Fibroblast of skin of scalp (primary cell): ENCODE measurements around the gene PDE4B.

ENCODE experiments used
- DNase-seq: peaks from one replicate; pipeline ENCODE4 v3.0.0-alpha.2; 2013

The PDE4B gene

DNA sequence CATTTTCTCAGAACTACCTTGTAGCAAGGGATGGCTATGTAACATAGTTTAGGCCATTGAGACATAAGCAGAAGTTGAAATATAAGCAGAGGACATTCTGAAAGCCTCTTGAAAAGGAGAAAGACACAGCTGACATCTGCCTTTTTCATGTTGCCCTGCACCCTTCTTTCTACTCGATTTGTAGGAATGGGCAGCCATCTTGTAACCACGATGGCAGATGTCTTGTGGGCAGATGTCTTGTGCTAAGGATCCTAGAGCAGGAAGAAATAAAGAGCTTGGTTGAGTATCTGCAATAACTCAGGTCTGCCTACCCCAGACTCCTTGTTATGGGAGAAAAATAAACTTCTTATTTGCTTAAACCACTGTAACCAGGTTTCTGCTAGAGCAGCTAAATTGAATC is 351.0 kb downstream of the PDE4B start:
- DNase-seq, result no peak

- DNase-seq, result no peak
Measured at GRCh38 chr1:66147226-66147835, 354.6 kb downstream of the PDE4B start.

GRCh38 chr1:66152034-66152433 is 359.3 kb downstream of the PDE4B start:
- DNase-seq, result no peak

GRCh38 chr1:66154394-66154793 is 361.7 kb downstream of the PDE4B start:
- no peak for DNase-seq

DNA sequence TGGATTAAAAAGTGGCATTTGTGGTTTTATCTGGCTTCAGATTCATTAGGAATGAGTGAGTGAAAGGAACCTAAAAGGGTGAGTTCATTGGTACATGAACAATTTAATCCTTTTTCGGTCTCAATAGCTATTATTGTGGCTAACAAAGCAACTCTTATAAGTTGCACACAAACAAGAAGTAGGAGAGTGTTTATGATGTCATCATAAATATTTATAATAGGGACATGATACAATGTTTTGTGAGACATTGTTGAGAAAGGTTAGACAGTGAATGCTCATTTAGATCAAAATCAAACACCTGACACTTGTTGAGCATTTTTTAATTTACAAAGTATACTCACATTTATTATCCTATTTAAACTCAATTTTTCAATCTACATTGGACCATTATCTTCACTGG is 363.4 kb downstream of the PDE4B start:
- DNase-seq, result no peak

DNA sequence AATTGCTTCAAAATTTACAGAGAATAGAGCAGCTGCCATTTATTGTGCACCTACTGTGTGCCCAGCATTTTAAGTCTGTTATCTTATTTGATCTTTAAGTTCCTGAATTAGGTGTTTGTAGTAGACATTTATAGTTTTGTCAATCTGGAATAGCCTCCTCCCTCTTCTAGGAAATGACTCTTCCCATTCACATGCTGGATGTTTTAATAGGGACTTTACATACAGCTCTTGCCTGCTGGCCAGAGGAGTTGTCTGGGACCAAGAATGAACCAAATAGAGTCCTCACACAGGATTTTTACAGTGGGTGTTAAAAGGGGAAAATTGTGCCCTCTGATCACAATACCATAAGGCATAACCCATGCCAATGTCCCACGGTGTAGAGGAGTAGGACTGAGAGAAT is 367.1 kb downstream of the PDE4B start:
- DNase-seq, result no peak

GRCh38 chr1:66160719-66161118 is 368.0 kb downstream of the PDE4B start:
- DNase-seq, result no peak

GRCh38 chr1:66166753-66167152 is 374.1 kb downstream of the PDE4B start:
- no peak for DNase-seq

- DNase-seq, result no peak
Measured at GRCh38 chr1:66167267-66167666, 374.6 kb downstream of the PDE4B start.

DNA sequence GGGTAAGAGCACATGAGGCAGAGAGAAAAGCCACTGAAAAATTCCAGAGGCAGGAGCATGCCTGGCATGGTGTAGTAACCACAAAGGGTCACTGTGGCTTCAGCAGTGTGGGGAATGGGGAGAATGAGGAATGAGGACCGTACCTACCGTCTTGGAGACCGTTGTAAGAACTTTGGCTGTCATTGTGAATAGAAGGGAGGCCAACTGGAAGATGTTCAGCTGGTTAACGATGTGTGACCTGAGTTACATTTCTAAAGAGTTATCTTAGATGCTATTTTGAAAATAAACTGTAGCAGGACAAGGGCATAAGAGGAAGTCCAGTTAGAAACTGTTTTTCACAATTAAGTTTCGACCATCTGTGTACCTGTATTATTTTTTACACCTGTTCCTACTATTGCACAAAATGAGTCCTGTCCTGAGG is 375.8 kb downstream of the PDE4B start:
- no peak for DNase-seq

DNA sequence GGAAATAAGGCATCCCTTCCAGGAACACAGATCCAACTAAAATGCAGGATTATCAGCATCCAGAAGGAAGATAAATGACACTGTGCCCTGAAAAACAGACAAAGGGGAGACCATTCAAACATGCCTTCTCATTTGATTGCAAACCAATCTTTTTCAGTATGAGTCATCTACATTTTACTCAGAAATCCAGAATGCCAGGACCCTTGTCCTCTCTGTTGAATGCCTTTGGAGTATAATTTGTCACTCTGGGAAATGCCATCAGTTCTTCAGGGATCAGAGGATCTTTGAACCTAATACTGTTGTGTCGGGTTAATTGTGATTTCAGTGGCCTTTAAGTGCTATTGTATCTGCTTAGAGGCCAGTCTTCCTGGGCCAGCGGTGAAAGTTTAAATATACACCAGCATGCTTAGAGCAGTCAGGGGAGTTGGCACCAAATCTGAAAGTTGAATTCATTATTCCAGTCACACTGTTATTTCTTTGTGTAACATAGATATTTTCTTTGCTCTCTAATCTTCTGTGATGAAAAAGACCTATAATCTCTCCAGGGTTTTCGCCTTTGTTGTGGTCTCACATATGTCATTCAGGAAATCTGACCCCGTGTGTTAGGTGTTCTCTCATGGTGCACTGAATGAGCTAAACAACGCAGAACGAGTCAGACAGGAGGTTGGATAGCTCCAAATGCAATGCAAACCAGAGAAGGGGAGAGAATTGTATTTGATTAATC is 376.4 kb downstream of the PDE4B start:
- DNase-seq, result no peak

GRCh38 chr1:66172272-66172671 is 379.6 kb downstream of the PDE4B start:
- DNase-seq, result no peak

- no peak for DNase-seq
Measured at GRCh38 chr1:66175098-66175497, 382.4 kb downstream of the PDE4B start.

DNA sequence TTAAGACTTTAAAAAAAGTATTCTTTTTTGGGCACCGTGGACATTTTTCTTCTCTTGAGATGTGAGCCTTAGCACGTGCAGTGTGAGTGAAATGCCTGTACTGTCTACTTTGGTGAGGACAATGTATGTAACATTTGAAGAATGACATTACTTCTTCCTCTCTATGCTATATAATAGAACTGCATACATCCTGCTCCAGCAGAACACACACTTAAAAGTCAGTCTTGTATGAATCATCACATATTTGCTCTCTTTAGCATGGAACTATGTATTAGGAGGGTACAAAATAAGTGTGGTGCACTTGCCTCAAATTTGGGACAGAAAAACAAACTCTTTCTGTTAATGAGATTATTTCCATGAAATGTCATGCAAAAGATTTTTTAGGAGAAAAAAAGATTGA is 382.9 kb downstream of the PDE4B start:
- no peak for DNase-seq

- DNase-seq, result peak; percentile 36
Measured at GRCh38 chr1:66176012-66176715, 383.5 kb downstream of the PDE4B start.

GRCh38 chr1:66176832-66177231 is 384.1 kb downstream of the PDE4B start:
- no peak for DNase-seq

DNA sequence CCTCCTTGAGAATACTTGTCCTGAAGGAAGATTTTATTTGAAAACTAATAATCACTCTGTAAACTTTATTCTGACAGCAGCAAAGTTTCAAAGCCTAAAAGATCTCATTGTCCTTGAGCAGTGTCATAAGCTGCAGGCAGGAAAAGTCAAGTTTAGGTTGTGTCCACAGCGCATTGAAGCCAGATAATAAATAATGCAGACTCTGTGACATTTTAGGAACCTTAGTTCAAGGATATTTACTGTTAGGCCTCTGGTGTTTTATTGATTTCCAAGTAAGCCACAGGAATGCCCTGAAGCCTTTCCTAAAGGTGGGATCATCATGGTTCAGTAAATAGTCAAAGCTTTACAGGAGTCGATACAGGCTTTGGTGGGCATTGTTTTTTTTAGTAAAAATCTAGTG is 384.8 kb downstream of the PDE4B start:
- no peak for DNase-seq

- no peak for DNase-seq
Measured at GRCh38 chr1:66182026-66182425, 389.3 kb downstream of the PDE4B start.

- peak; percentile 42 for DNase-seq
Measured at GRCh38 chr1:66182551-66183178, 390.0 kb downstream of the PDE4B start.

DNA sequence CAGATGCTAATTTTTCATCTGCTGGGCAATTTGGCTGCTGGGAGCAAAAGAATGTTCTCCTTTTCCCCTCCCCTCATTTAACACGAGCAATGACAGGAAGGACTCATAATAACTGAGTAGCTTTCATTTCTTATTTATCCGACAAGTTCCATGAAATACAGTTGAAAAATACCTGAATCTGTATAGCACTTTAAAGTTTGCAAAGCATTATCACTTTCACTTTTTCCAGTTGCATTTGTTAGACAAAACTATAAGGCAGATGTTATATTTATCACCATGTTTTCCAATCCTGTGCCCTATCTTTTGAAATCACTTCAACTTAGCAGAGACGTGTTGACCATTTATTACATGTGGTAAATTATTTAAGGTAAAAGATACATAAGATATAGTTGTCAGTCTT is 390.7 kb downstream of the PDE4B start:
- DNase-seq, result no peak

DNA sequence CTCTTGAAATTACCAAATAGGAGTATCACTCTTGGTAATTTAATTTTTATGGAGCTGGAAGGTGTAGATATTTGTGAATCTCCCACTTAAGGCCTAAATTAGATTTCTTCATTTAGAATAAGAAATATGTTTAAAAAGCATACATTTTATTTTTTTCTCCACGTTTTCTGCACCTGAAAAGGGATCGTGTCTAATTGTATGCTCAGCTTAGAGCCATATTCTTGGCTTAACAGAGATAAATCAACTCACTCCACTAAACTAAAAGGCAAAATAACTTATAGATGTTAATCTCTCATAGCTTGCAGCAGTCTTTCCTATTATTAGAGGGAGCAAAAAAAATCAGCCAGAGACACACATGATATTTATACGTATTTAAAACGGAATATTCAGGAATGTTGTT is 404.4 kb downstream of the PDE4B start:
- DNase-seq, result no peak

DNA sequence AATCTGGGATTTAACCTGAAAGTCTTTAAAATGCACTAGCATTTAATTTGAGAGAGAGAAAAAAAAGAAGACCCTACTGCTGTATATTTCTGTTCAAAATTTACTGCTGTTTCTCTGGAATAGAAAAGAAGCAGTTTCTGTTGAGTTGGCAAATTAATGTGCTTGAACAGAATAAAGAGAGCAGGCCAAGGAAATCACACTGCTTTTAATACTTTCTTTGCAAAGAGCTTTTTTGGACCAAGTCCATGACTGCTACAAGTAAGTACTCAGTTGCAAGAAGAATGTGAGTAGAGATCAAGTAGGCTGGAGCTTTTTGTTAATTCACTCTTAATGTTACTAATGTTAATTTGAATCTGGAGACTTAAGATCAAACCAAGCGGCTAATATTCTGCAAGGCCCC is 405.1 kb downstream of the PDE4B start:
- DNase-seq, result no peak

- no peak for DNase-seq
Measured at GRCh38 chr1:66206563-66207144, 414.0 kb downstream of the PDE4B start.
